Measurements from ENCODE around the gene TMEM50B.

TMEM50B gene

GRCh38 chr21:33496345-33496744 lies 16.6 kb upstream of the TMEM50B start:
- Histone ChIP-seq H3K36me3 (ENCODE audit: insufficient read depth, low read length) (no peaks in the 10 kb centered on the region), H3F3A (ENCODE audit: insufficient read depth, low read length) (no peaks in the 10 kb centered on the region), H3K4me1 (ENCODE audit: insufficient read depth, low read length, severe bottlenecking) (peaks cover 9% of the 10 kb centered on the region), H3K27me3 (ENCODE audit: insufficient read depth, low read length) (no peaks in the 10 kb centered on the region), H3K27ac (ENCODE audit: low read depth, low read length, poor library complexity, severe bottlenecking) (no peak overlapping the region), H3K9ac (ENCODE audit: low read length) (no peak overlapping the region), H2AFZ (ENCODE audit: low read length) (no peak overlapping the region), H3K4me2 (ENCODE audit: low read length) (no peak overlapping the region), H4K20me1 (ENCODE audit: insufficient read depth, low read length) (no peaks in the 10 kb centered on the region), H3K4me3 (ENCODE audit: low read depth, low read length, poor library complexity, severe bottlenecking) (no peak overlapping the region), H3K9me3 (ENCODE audit: low read length) (no peaks in the 10 kb centered on the region), H3K9me2 (ENCODE audit: low read depth, low read length) (no peaks in the 10 kb centered on the region), H3K79me2 (ENCODE audit: insufficient read depth, low read length) (no peaks in the 10 kb centered on the region)
- TF ChIP-seq CTCF (IDR thresholded peaks at IDR 0.05; ENCODE audit: low read length) (no peak), EZH2 (IDR thresholded peaks at IDR 0.05; ENCODE audit: borderline replicate concordance, low read length) (no peak)

- H3K9me3 ChIP-seq (ENCODE audit: low read length), result no peaks in the 10 kb centered on the region
- H3F3A ChIP-seq (ENCODE audit: insufficient read depth, low read length), result no peaks in the 10 kb centered on the region
- H3K79me2 ChIP-seq (ENCODE audit: insufficient read depth, low read length), result no peaks in the 10 kb centered on the region
- H3K9ac ChIP-seq (ENCODE audit: low read length), result no peak overlapping the region
- no peaks in the 10 kb centered on the region for H3K9me2 ChIP-seq (ENCODE audit: low read depth, low read length)
- H3K4me2 ChIP-seq (ENCODE audit: low read length), result no peak overlapping the region
- H2AFZ ChIP-seq (ENCODE audit: low read length), result no peak overlapping the region
- H3K36me3 ChIP-seq (ENCODE audit: insufficient read depth, low read length), result no peaks in the 10 kb centered on the region
- H3K4me1 ChIP-seq (ENCODE audit: insufficient read depth, low read length, severe bottlenecking), result peaks cover 13% of the 10 kb centered on the region
- TF ChIP-seq EZH2 (IDR thresholded peaks at IDR 0.05; ENCODE audit: borderline replicate concordance, low read length), result no peak
- H3K4me3 ChIP-seq (ENCODE audit: low read depth, low read length, poor library complexity, severe bottlenecking), result no peak overlapping the region
- H4K20me1 ChIP-seq (ENCODE audit: insufficient read depth, low read length), result no peaks in the 10 kb centered on the region
- H3K27ac ChIP-seq (ENCODE audit: low read depth, low read length, poor library complexity, severe bottlenecking), result no peak overlapping the region
- no peaks in the 10 kb centered on the region for H3K27me3 ChIP-seq (ENCODE audit: insufficient read depth, low read length)
Observed at GRCh38 chr21:33495743-33496142, 16.0 kb upstream of the TMEM50B start.

GRCh38 chr21:33493756-33494155 lies 14.0 kb upstream of the TMEM50B start:
- H3K36me3 ChIP-seq (ENCODE audit: insufficient read depth, low read length), result no peaks in the 10 kb centered on the region
- H3K9ac ChIP-seq (ENCODE audit: low read length), result no peak overlapping the region
- no peak overlapping the region for H3K4me2 ChIP-seq (ENCODE audit: low read length)
- no peak overlapping the region for H3K27ac ChIP-seq (ENCODE audit: low read depth, low read length, poor library complexity, severe bottlenecking)
- H3K9me2 ChIP-seq (ENCODE audit: low read depth, low read length), result no peaks in the 10 kb centered on the region
- H3K9me3 ChIP-seq (ENCODE audit: low read length), result no peaks in the 10 kb centered on the region
- no peaks in the 10 kb centered on the region for H3K79me2 ChIP-seq (ENCODE audit: insufficient read depth, low read length)
- no peaks in the 10 kb centered on the region for H3F3A ChIP-seq (ENCODE audit: insufficient read depth, low read length)
- H2AFZ ChIP-seq (ENCODE audit: low read length), result no peak overlapping the region
- no peaks in the 10 kb centered on the region for H3K27me3 ChIP-seq (ENCODE audit: insufficient read depth, low read length)
- TF ChIP-seq CTCF (IDR thresholded peaks at IDR 0.05; ENCODE audit: low read length), result no peak
- TF ChIP-seq EZH2 (IDR thresholded peaks at IDR 0.05; ENCODE audit: borderline replicate concordance, low read length), result no peak
- no peaks in the 10 kb centered on the region for H4K20me1 ChIP-seq (ENCODE audit: insufficient read depth, low read length)
- peaks cover 16% of the 10 kb centered on the region for H3K4me1 ChIP-seq (ENCODE audit: insufficient read depth, low read length, severe bottlenecking)
- H3K4me3 ChIP-seq (ENCODE audit: low read depth, low read length, poor library complexity, severe bottlenecking), result no peak overlapping the region

- H2AFZ ChIP-seq (ENCODE audit: low read length), result no peak overlapping the region
- H3K27ac ChIP-seq (ENCODE audit: low read depth, low read length, poor library complexity, severe bottlenecking), result no peak overlapping the region
- H3K4me2 ChIP-seq (ENCODE audit: low read length), result no peak overlapping the region
- no peaks in the 10 kb centered on the region for H3F3A ChIP-seq (ENCODE audit: insufficient read depth, low read length)
- H3K4me1 ChIP-seq (ENCODE audit: insufficient read depth, low read length, severe bottlenecking), result peaks cover 16% of the 10 kb centered on the region
- no peaks in the 10 kb centered on the region for H3K27me3 ChIP-seq (ENCODE audit: insufficient read depth, low read length)
- H3K9me3 ChIP-seq (ENCODE audit: low read length), result no peaks in the 10 kb centered on the region
- no peak overlapping the region for H3K9ac ChIP-seq (ENCODE audit: low read length)
- TF ChIP-seq EZH2 (IDR thresholded peaks at IDR 0.05; ENCODE audit: borderline replicate concordance, low read length), result no peak
- no peak for TF ChIP-seq CTCF (IDR thresholded peaks at IDR 0.05; ENCODE audit: low read length)
- no peak overlapping the region for H3K4me3 ChIP-seq (ENCODE audit: low read depth, low read length, poor library complexity, severe bottlenecking)
- H3K36me3 ChIP-seq (ENCODE audit: insufficient read depth, low read length), result no peaks in the 10 kb centered on the region
- no peaks in the 10 kb centered on the region for H3K79me2 ChIP-seq (ENCODE audit: insufficient read depth, low read length)
- H4K20me1 ChIP-seq (ENCODE audit: insufficient read depth, low read length), result no peaks in the 10 kb centered on the region
- no peaks in the 10 kb centered on the region for H3K9me2 ChIP-seq (ENCODE audit: low read depth, low read length)
Observed at GRCh38 chr21:33492571-33492970, 12.8 kb upstream of the TMEM50B start.

Data from OCI-LY1 (cell line).